OCI-LY3 (cell line): ENCODE results near the gene ENDOD1.

Experiments
- EZH2phosphoT487 ChIP-seq: fragments of 200-600 bp; shearing (Covaris generic); IDR thresholded peaks from 2 replicates; pipeline ENCODE4 v1.6.1; 2018; ENCODE audit warnings: antibody characterized with exemption, mixed run types, low read depth
- TF ChIP-seq, protein P1 (sequence below): fragments of 200-600, 300-600 bp; sonication (generic); IDR thresholded peaks from 2 replicates; pipeline ENCODE4 v1.5.1; 2014; ENCODE audit warnings: antibody characterized with exemption, low read length, low read depth

DNA sequence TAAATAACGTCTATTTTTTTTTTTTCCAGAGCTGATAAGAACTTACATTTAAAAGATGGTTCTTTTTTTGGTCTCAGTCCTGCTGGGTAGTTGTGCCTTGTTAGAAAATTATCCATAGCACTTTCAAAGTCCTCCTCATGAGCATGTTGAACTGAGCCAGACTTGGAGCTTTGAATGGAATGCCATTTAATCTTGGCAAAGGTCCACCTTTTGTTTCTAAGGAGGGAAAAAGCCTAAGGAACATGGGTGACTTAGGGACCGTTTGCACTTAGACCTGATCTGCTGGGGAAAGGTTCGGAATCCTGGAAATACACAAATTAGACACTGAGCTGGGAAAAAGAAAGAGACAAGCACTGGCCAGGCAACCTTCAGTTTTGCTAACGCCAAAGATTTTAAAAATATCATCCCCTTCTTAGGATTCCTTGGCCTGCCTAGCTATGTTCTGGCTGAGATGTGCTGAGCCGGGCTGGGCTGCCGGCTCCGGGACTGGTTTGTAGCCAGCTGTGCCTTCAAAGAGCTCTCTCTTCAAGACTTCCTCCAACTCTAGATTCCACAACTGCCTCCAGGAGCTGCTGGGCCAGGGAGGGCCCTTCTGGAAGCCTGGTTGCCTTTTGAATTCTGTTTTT lies 67.4 kb downstream of the ENDOD1 start:
- TF ChIP-seq, protein P1, sequence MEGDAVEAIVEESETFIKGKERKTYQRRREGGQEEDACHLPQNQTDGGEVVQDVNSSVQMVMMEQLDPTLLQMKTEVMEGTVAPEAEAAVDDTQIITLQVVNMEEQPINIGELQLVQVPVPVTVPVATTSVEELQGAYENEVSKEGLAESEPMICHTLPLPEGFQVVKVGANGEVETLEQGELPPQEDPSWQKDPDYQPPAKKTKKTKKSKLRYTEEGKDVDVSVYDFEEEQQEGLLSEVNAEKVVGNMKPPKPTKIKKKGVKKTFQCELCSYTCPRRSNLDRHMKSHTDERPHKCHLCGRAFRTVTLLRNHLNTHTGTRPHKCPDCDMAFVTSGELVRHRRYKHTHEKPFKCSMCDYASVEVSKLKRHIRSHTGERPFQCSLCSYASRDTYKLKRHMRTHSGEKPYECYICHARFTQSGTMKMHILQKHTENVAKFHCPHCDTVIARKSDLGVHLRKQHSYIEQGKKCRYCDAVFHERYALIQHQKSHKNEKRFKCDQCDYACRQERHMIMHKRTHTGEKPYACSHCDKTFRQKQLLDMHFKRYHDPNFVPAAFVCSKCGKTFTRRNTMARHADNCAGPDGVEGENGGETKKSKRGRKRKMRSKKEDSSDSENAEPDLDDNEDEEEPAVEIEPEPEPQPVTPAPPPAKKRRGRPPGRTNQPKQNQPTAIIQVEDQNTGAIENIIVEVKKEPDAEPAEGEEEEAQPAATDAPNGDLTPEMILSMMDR, result no peak
- no peak for TF ChIP-seq EZH2phosphoT487
